ENCODE data around the gene LHFPL6. TPM values are rescaled to one million over a fixed set of nuclear protein-coding genes. Genes with fewer than 3 reads are reported as not detected.

Gene LHFPL6
- total RNA-seq, 2 donors from 2014 or later, result 1.1 to 7.5 TPM

GRCh38 chr13:39503048-39503447 is 99.9 kb downstream of the LHFPL6 start:
- no peaks in the 10 kb centered on the region for H3K36me3 Mint-ChIP-seq (ENCODE audit: low read depth)
- no peak overlapping the region for H3K4me3 Mint-ChIP-seq
- H3K27me3 Mint-ChIP-seq, result peaks cover 2% of the 10 kb centered on the region
- H3K4me1 Mint-ChIP-seq, result no peaks in the 10 kb centered on the region
- no peak overlapping the region for H3K27ac Mint-ChIP-seq
- H3K9me3 Mint-ChIP-seq, result no peaks in the 10 kb centered on the region
- ATAC-seq (replicated peaks), result no peak

GRCh38 chr13:39501702-39502324 is 101.2 kb downstream of the LHFPL6 start:
- Mint-ChIP-seq H3K27me3 (peaks cover 9% of the 10 kb centered on the region), H3K4me3 (no peak overlapping the region), H3K4me1 (no peaks in the 10 kb centered on the region), H3K36me3 (ENCODE audit: low read depth) (no peaks in the 10 kb centered on the region), H3K27ac (no peak overlapping the region), H3K9me3 (no peaks in the 10 kb centered on the region)
- no peak for ATAC-seq (replicated peaks)

- peaks cover 12% of the 10 kb centered on the region for H3K27me3 Mint-ChIP-seq
- H3K27ac Mint-ChIP-seq, result no peak overlapping the region
- no peak for ATAC-seq (replicated peaks)
- H3K4me1 Mint-ChIP-seq, result no peaks in the 10 kb centered on the region
- no peak overlapping the region for H3K4me3 Mint-ChIP-seq
- H3K36me3 Mint-ChIP-seq (ENCODE audit: low read depth), result no peaks in the 10 kb centered on the region
- no peaks in the 10 kb centered on the region for H3K9me3 Mint-ChIP-seq
These were observed 103.4 kb downstream of the LHFPL6 start for GRCh38 chr13:39499604-39500003.

- Mint-ChIP-seq H3K9me3 (no peaks in the 10 kb centered on the region), H3K4me1 (no peaks in the 10 kb centered on the region), H3K4me3 (no peak overlapping the region)
These were observed 104.4 kb downstream of the LHFPL6 start for GRCh38 chr13:39498471-39499114.

GRCh38 chr13:39496506-39496905 is 106.5 kb downstream of the LHFPL6 start:
- Mint-ChIP-seq H3K27ac (no peak overlapping the region), H3K9me3 (no peaks in the 10 kb centered on the region), H3K4me1 (no peaks in the 10 kb centered on the region), H3K27me3 (peaks cover 12% of the 10 kb centered on the region), H3K36me3 (ENCODE audit: low read depth) (no peaks in the 10 kb centered on the region), H3K4me3 (no peak overlapping the region)
- ATAC-seq (replicated peaks), result no peak

More at GRCh38 chr13:39498471-39499114, 104.4 kb downstream of the LHFPL6 start:
- no peak for ATAC-seq (replicated peaks)
- Mint-ChIP-seq H3K27me3 (peaks cover 12% of the 10 kb centered on the region), H3K36me3 (ENCODE audit: low read depth) (no peaks in the 10 kb centered on the region), H3K27ac (no peak overlapping the region)

GRCh38 chr13:39494633-39495032 is 108.4 kb downstream of the LHFPL6 start:
- Mint-ChIP-seq H3K4me1 (no peaks in the 10 kb centered on the region), H3K9me3 (no peaks in the 10 kb centered on the region)

GRCh38 chr13:39494006-39494405 is 109.0 kb downstream of the LHFPL6 start:
- Mint-ChIP-seq H3K36me3 (ENCODE audit: low read depth) (no peaks in the 10 kb centered on the region), H3K4me3 (no peak overlapping the region), H3K27ac (no peak overlapping the region), H3K27me3 (peaks cover 18% of the 10 kb centered on the region), H3K4me1 (no peaks in the 10 kb centered on the region), H3K9me3 (no peaks in the 10 kb centered on the region)
- no peak for ATAC-seq (replicated peaks)

More at GRCh38 chr13:39494633-39495032, 108.4 kb downstream of the LHFPL6 start:
- no peak overlapping the region for H3K4me3 Mint-ChIP-seq
- no peaks in the 10 kb centered on the region for H3K36me3 Mint-ChIP-seq (ENCODE audit: low read depth)
- ATAC-seq (replicated peaks), result no peak
- H3K27me3 Mint-ChIP-seq, result peaks cover 18% of the 10 kb centered on the region
- H3K27ac Mint-ChIP-seq, result no peak overlapping the region

- no peaks in the 10 kb centered on the region for H3K4me1 Mint-ChIP-seq
- peaks cover 9% of the 10 kb centered on the region for H3K27me3 Mint-ChIP-seq
- H3K27ac Mint-ChIP-seq, result no peak overlapping the region
- H3K4me3 Mint-ChIP-seq, result no peak overlapping the region
- no peak for ATAC-seq (replicated peaks)
- H3K9me3 Mint-ChIP-seq, result no peaks in the 10 kb centered on the region
- H3K36me3 Mint-ChIP-seq (ENCODE audit: low read depth), result no peaks in the 10 kb centered on the region
These were observed 112.9 kb downstream of the LHFPL6 start for GRCh38 chr13:39490136-39490535.

GRCh38 chr13:39486758-39487157 is 116.2 kb downstream of the LHFPL6 start:
- H3K9me3 Mint-ChIP-seq, result no peaks in the 10 kb centered on the region
- H3K27me3 Mint-ChIP-seq, result peaks cover 9% of the 10 kb centered on the region
- ATAC-seq (replicated peaks), result no peak
- no peak overlapping the region for H3K4me3 Mint-ChIP-seq
- no peak overlapping the region for H3K27ac Mint-ChIP-seq
- no peaks in the 10 kb centered on the region for H3K36me3 Mint-ChIP-seq (ENCODE audit: low read depth)
- H3K4me1 Mint-ChIP-seq, result no peaks in the 10 kb centered on the region

- Mint-ChIP-seq H3K27ac (no peak overlapping the region), H3K36me3 (ENCODE audit: low read depth) (no peaks in the 10 kb centered on the region), H3K4me1 (no peaks in the 10 kb centered on the region), H3K9me3 (no peaks in the 10 kb centered on the region), H3K27me3 (peaks cover 6% of the 10 kb centered on the region), H3K4me3 (no peak overlapping the region)
- no peak for ATAC-seq (replicated peaks)
These were observed 117.7 kb downstream of the LHFPL6 start for GRCh38 chr13:39485314-39485700.

GRCh38 chr13:39484506-39485313 is 118.3 kb downstream of the LHFPL6 start:
- no peaks in the 10 kb centered on the region for H3K36me3 Mint-ChIP-seq (ENCODE audit: low read depth)

GRCh38 chr13:39483326-39483725 is 119.7 kb downstream of the LHFPL6 start:
- no peak overlapping the region for H3K4me3 Mint-ChIP-seq
- peaks cover 9% of the 10 kb centered on the region for H3K27me3 Mint-ChIP-seq
- ATAC-seq (replicated peaks), result no peak
- no peaks in the 10 kb centered on the region for H3K36me3 Mint-ChIP-seq (ENCODE audit: low read depth)
- no peaks in the 10 kb centered on the region for H3K4me1 Mint-ChIP-seq
- no peak overlapping the region for H3K27ac Mint-ChIP-seq
- no peaks in the 10 kb centered on the region for H3K9me3 Mint-ChIP-seq

More at GRCh38 chr13:39484506-39485313, 118.3 kb downstream of the LHFPL6 start:
- ATAC-seq (replicated peaks), result no peak
- Mint-ChIP-seq H3K4me3 (no peak overlapping the region), H3K9me3 (no peaks in the 10 kb centered on the region), H3K4me1 (no peaks in the 10 kb centered on the region), H3K27me3 (peaks cover 6% of the 10 kb centered on the region), H3K27ac (no peak overlapping the region)

- H3K36me3 Mint-ChIP-seq (ENCODE audit: low read depth), result no peaks in the 10 kb centered on the region
- no peaks in the 10 kb centered on the region for H3K9me3 Mint-ChIP-seq
- ATAC-seq (replicated peaks), result no peak
- H3K4me1 Mint-ChIP-seq, result no peaks in the 10 kb centered on the region
- no peak overlapping the region for H3K27ac Mint-ChIP-seq
- H3K27me3 Mint-ChIP-seq, result peaks cover 17% of the 10 kb centered on the region
- H3K4me3 Mint-ChIP-seq, result no peak overlapping the region
These were observed 121.5 kb downstream of the LHFPL6 start for GRCh38 chr13:39481491-39481890.

GRCh38 chr13:39474600-39474999 is 128.4 kb downstream of the LHFPL6 start:
- Mint-ChIP-seq H3K27ac (no peak overlapping the region), H3K27me3 (peaks cover 33% of the 10 kb centered on the region), H3K4me3 (no peak overlapping the region), H3K4me1 (no peaks in the 10 kb centered on the region), H3K36me3 (ENCODE audit: low read depth) (no peaks in the 10 kb centered on the region), H3K9me3 (no peaks in the 10 kb centered on the region)
- ATAC-seq (replicated peaks), result no peak

- Mint-ChIP-seq H3K27ac (no peak overlapping the region), H3K4me1 (no peaks in the 10 kb centered on the region), H3K9me3 (no peaks in the 10 kb centered on the region), H3K27me3 (peaks cover 28% of the 10 kb centered on the region), H3K36me3 (ENCODE audit: low read depth) (no peaks in the 10 kb centered on the region), H3K4me3 (no peak overlapping the region)
- no peak for ATAC-seq (replicated peaks)
These were observed 133.3 kb downstream of the LHFPL6 start for GRCh38 chr13:39469676-39470075.

Measured in activated T-helper 17 cell treated with anti-CD3 and anti-CD28 coated beads, Interleukin-2, amount 50 U/mL, for 72 hours (primary cell).